Ishikawa (cell line): ENCODE measurements around the gene LILRB3.

Experiments
- CEBPB ChIP-seq: IDR thresholded peaks from 2 replicates; pipeline ENCODE4 v1.6.1; 2012
- CREB1 ChIP-seq: IDR thresholded peaks from 2 replicates; pipeline ENCODE4 v1.6.1; 2012; ENCODE audit warnings: low read depth
- MAX ChIP-seq: IDR thresholded peaks from 2 replicates; pipeline ENCODE4 v1.6.1; 2012
- TAF1 ChIP-seq: IDR thresholded peaks from 2 replicates; pipeline ENCODE4 v1.6.1; 2012; ENCODE audit warnings: low read depth, mild to moderate bottlenecking
- TCF12 ChIP-seq: IDR thresholded peaks from 2 replicates; pipeline ENCODE4 v1.6.1; 2012; ENCODE audit warnings: low read depth
- YY1 ChIP-seq: IDR thresholded peaks from 2 replicates; pipeline ENCODE4 v1.6.1; 2012; ENCODE audit warnings: low read depth
- TF ChIP-seq, protein P1 (sequence below): IDR thresholded peaks from 2 replicates; pipeline ENCODE4 v1.6.1; 2012; ENCODE audit warnings: low read depth, mild to moderate bottlenecking

- no peak for TF ChIP-seq YY1
- TF ChIP-seq, protein P1, sequence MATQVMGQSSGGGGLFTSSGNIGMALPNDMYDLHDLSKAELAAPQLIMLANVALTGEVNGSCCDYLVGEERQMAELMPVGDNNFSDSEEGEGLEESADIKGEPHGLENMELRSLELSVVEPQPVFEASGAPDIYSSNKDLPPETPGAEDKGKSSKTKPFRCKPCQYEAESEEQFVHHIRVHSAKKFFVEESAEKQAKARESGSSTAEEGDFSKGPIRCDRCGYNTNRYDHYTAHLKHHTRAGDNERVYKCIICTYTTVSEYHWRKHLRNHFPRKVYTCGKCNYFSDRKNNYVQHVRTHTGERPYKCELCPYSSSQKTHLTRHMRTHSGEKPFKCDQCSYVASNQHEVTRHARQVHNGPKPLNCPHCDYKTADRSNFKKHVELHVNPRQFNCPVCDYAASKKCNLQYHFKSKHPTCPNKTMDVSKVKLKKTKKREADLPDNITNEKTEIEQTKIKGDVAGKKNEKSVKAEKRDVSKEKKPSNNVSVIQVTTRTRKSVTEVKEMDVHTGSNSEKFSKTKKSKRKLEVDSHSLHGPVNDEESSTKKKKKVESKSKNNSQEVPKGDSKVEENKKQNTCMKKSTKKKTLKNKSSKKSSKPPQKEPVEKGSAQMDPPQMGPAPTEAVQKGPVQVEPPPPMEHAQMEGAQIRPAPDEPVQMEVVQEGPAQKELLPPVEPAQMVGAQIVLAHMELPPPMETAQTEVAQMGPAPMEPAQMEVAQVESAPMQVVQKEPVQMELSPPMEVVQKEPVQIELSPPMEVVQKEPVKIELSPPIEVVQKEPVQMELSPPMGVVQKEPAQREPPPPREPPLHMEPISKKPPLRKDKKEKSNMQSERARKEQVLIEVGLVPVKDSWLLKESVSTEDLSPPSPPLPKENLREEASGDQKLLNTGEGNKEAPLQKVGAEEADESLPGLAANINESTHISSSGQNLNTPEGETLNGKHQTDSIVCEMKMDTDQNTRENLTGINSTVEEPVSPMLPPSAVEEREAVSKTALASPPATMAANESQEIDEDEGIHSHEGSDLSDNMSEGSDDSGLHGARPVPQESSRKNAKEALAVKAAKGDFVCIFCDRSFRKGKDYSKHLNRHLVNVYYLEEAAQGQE: no peak
- TF ChIP-seq CEBPB: no peak
- no peak for TF ChIP-seq TCF12
- no peak for TF ChIP-seq TAF1
- TF ChIP-seq MAX: no peak
- TF ChIP-seq CREB1: no peak
These were observed 23.4 kb downstream of the LILRB3 start for GRCh38 chr19:54199401-54199800.
